K562 (cell line): ENCODE results near the gene SMOC2. TPM values are rescaled to one million over a fixed set of nuclear protein-coding genes. Genes with fewer than 3 reads are reported as not detected.

Source experiments
- ATAC-seq: fragments of 200-7000 bp; cut with Tn5 transposase; 3 replicates; pipeline ENCODE4 v1.9.1; 2020; ENCODE audit warnings: moderate library complexity
- BruUV-seq: library from RNA; stranded (reverse); fragments of 400-500 nt; replicated peaks from 2 replicates; lab custom pipeline; 2021; lab: Mats Ljungman, UMichigan
- CTCF ChIA-PET: fragments of 300-600 bp; formaldehyde crosslinking; extraction: SDS; loops from one replicate; lab custom pipeline; 2021; ENCODE audit warnings: low intra/inter-chr PET ratio; lab: Yijun Ruan, JAX
- POLR2A ChIA-PET: fragments of 300-600, 350-650 bp; sonication (Branson Sonifier 250); formaldehyde crosslinking; extraction: SDS; loops from one replicate; lab custom pipeline; 2021; ENCODE audit warnings: antibody characterized with exemption, inconsistent platforms; lab: Yijun Ruan, JAX
- DNase-seq, 4 experiments: peaks; one replicate each; pipeline versions ENCODE4 v3.0.0 to v3.0.0-alpha.2; 2011 to 2018; ENCODE audit warnings: low spot score in 3 of 4, mixed read lengths in 3 of 4; ENCODE audit errors: extremely low read depth in 1 of 4
- FAIRE-seq: peaks from 2 replicates; lab custom pipeline; 2011; peaks lifted over from hg19 to GRCh38; lab: Jason Lieb, UNC
- H2AFZ ChIP-seq: 2 replicates; pipeline ENCODE4 v1.6.0; 2011; ENCODE audit warnings: low read depth, low read length, control low read depth, inconsistent platforms
- H3K27ac ChIP-seq: fragments of 200-600 bp; 3 replicates; pipeline ENCODE4 v1.8.0; 2011; ENCODE audit warnings: low read depth, mild to moderate bottlenecking, control low read depth, inconsistent platforms, low read length, moderate library complexity, mixed read lengths; ENCODE audit errors: extremely low read depth
- H3K27me3 ChIP-seq, 2 experiments: fragments of 300-600 bp in 1 of 2; 2 replicates in 1 of 2; 3 replicates in 1 of 2; pipeline versions ENCODE4 v1.6.0 to v1.8.0; 2011; ENCODE audit warnings: inconsistent platforms in 2 of 2, low read length in 2 of 2, mild to moderate bottlenecking in 1 of 2, mixed read lengths in 1 of 2, moderate library complexity in 1 of 2; ENCODE audit not compliant: control insufficient read depth in 2 of 2, insufficient read depth in 2 of 2
- H3K36me3 ChIP-seq: fragments of 300-600 bp; 3 replicates; pipeline ENCODE4 v1.8.0; 2011; ENCODE audit warnings: mild to moderate bottlenecking, low read length, inconsistent platforms; ENCODE audit not compliant: control insufficient read depth, insufficient read depth
- H3K4me1 ChIP-seq, 2 experiments: fragments of 200-600 bp in 1 of 2; replicated peaks in 1 of 2; 2 replicates in 1 of 2; 3 replicates in 1 of 2; pipeline versions ENCODE4 v1.5.1 to v1.8.0; 2011; ENCODE audit warnings: inconsistent platforms in 2 of 2, low read length in 2 of 2, mild to moderate bottlenecking in 1 of 2, mixed read lengths in 1 of 2, moderate library complexity in 1 of 2; ENCODE audit not compliant: control insufficient read depth in 2 of 2, insufficient read depth in 2 of 2
- H3K4me2 ChIP-seq: 2 replicates; pipeline ENCODE4 v1.6.1; 2011; ENCODE audit warnings: low read length, control low read depth, inconsistent platforms, mixed read lengths; ENCODE audit not compliant: insufficient read depth
- H3K4me3 ChIP-seq: fragments of 200-600 bp; sonication (generic), shearing (Covaris generic); 2 replicates; pipeline ENCODE4 v1.5.1; 2016; ENCODE audit warnings: control low read depth, inconsistent platforms
- H3K79me2 ChIP-seq: fragments of 200-600 bp; 3 replicates; pipeline ENCODE4 v1.8.0; 2011; ENCODE audit warnings: low read length, inconsistent platforms; ENCODE audit not compliant: control insufficient read depth, insufficient read depth
- H3K9ac ChIP-seq, 2 experiments: 2 replicates each; pipeline versions ENCODE4 v1.6.0 to v1.6.1; 2011; ENCODE audit warnings: low read depth in 2 of 2, low read length in 2 of 2, control low read depth in 1 of 2, inconsistent platforms in 1 of 2, mild to moderate bottlenecking in 1 of 2, mixed read lengths in 1 of 2; ENCODE audit not compliant: insufficient read depth in 1 of 2
- H3K9me1 ChIP-seq: one replicate; pipeline ENCODE4 v1.6.0; 2011; ENCODE audit warnings: inconsistent platforms, mild to moderate bottlenecking, low read length, moderate library complexity; ENCODE audit not compliant: control insufficient read depth, insufficient read depth
- H3K9me3 ChIP-seq: replicated peaks from 2 replicates; pipeline ENCODE4 v1.5.1; 2011; ENCODE audit warnings: low read depth, low read length, inconsistent platforms; ENCODE audit not compliant: control insufficient read depth, insufficient read depth
- H4K20me1 ChIP-seq: replicated peaks from 2 replicates; pipeline ENCODE4 v1.6.1; 2011; ENCODE audit warnings: low read length, inconsistent platforms, mixed read lengths; ENCODE audit not compliant: control insufficient read depth, insufficient read depth
- BCOR ChIP-seq: fragments of 450-650 bp; IDR thresholded peaks from 2 replicates; pipeline ENCODE4 v1.6.1; 2016
- CEBPG ChIP-seq, 3 experiments: fragments of 200-800 bp in 1 of 3; sonication (Bioruptor generic) in 1 of 3; sonication (generic) in 1 of 3; formaldehyde crosslinking in 1 of 3; IDR thresholded peaks in 2 of 3; conservative IDR thresholded peaks in 1 of 3; 2 replicates each; pipeline versions ENCODE4 v1.6.1 to v1.8.0; 2016 to 2022; ENCODE audit warnings: missing compliant biosample characterization in 2 of 3, missing genetic modification characterization in 2 of 3, mild to moderate bottlenecking in 1 of 3, missing genetic modification reagents in 1 of 3
- HINFP ChIP-seq: fragments of 450-650 bp; conservative IDR thresholded peaks from 2 replicates; pipeline ENCODE4 v1.6.1; 2016; ENCODE audit warnings: missing genetic modification characterization, low read depth, mild to moderate bottlenecking, control low read depth, missing compliant biosample characterization
- PTBP1 ChIP-seq: fragments of 200-400 bp; formaldehyde crosslinking; IDR thresholded peaks from 2 replicates; pipeline ENCODE4 v1.6.1; 2017; ENCODE audit warnings: low read depth, low read length
- USF2 ChIP-seq: sonication (generic); formaldehyde crosslinking; IDR thresholded peaks from 2 replicates; pipeline ENCODE4 v1.5.0; 2020; ENCODE audit warnings: missing genetic modification reagents
- ZC3H8 ChIP-seq: fragments of 450-650 bp; IDR thresholded peaks from 2 replicates; pipeline ENCODE4 v1.6.1; 2017
- ZHX1 ChIP-seq: fragments of 150-350 bp; conservative IDR thresholded peaks from 2 replicates; pipeline ENCODE4 v1.6.1; 2014; ENCODE audit warnings: low read length
- ZKSCAN8 ChIP-seq: fragments of 200-800 bp; sonication (Bioruptor generic); IDR thresholded peaks from 2 replicates; pipeline ENCODE4 v1.6.1; 2016; ENCODE audit warnings: missing genetic modification characterization, missing compliant biosample characterization
- ZMIZ1 ChIP-seq, 2 experiments: fragments of 150-350 bp in 1 of 2; IDR thresholded peaks; 2 replicates each; pipeline ENCODE4 v1.6.1; 2012 to 2016; ENCODE audit warnings: low read depth in 2 of 2, low read length in 2 of 2, mild to moderate bottlenecking in 1 of 2, moderate library complexity in 1 of 2
- ZNF23 ChIP-seq: fragments of 250-450 bp; sonication (Bioruptor Pico); IDR thresholded peaks from 2 replicates; pipeline ENCODE4 v1.4.0; 2020; ENCODE audit warnings: mild to moderate bottlenecking
- ZNF398 ChIP-seq: fragments of 250-450 bp; sonication (Bioruptor Pico); IDR thresholded peaks from 2 replicates; pipeline ENCODE4 v1.8.0; 2021; ENCODE audit warnings: moderate library complexity, mild to moderate bottlenecking, inconsistent platforms
- WGBS: fragments of 100-300 bp; shearing (Covaris generic); methylation state at CpG from one replicate; pipeline ENCODE4 v1.1.6; 2016; ENCODE audit warnings: low coverage, mixed read lengths; ENCODE audit not compliant: insufficient coverage; ENCODE audit errors: missing lambda C conversion rate; 5-methylcytosine and 5-hydroxymethylcytosine counted together
- in situ Hi-C: fragments of 300-500 bp; cut with MboI; formaldehyde crosslinking; loops from 4 replicates; pipeline ENCODE4 v1.15.0; 2018; ENCODE audit warnings: inconsistent platforms, mixed read lengths
- intact Hi-C: fragments of 100-400 bp; cut with micrococcal nuclease; formaldehyde crosslinking; loops from 2 replicates; pipeline ENCODE4 v1.14.2; 2022
- polyA plus RNA-seq, 8 experiments: library from polyadenylated mRNA; depleted of rRNA in 4 of 8; stranded (reverse) in 5 of 8; unstranded in 3 of 8; fragments of >200 nt; fragmentation: Nextera tagmentation in 2 of 8; fragmentation: Illumina TruSeq in 1 of 8; extraction: Ambion mirVana in 2 of 8; extraction: Trizol in 1 of 8; gene quantifications; 2 replicates each; pipeline versions ENCODE4 v1.2.1 to v1.2.3, GENCODE V29; 2011 to 2014; ENCODE audit warnings: inconsistent platforms in 1 of 8, missing spikeins in 1 of 8
- total RNA-seq, 7 experiments: library from RNA; depleted of rRNA in 6 of 7; stranded (reverse); fragments of >200 nt in 6 of 7; fragmentation: Illumina TruSeq in 2 of 7; extraction: Trizol in 2 of 7; gene quantifications; 2 replicates each; pipeline versions ENCODE4 v1.2.1 to v1.2.3, GENCODE V29; 2011 to 2021; ENCODE audit warnings: low replicate concordance in 1 of 7

SMOC2 gene
- total and polyA plus RNA-seq, 9 of the 15 experiments (the other 6 are each of a cell fraction or from before 2014, with no cell fraction given) = 0.45 to 2.3 (median 1.1) TPM

- Histone ChIP-seq H3K4me1 (no peaks in the 10 kb centered on the region), H3K9me1 (no peaks in the 10 kb centered on the region), H3K9ac (no peak overlapping the region), H3K27ac (no peak overlapping the region), H2AFZ (no peak overlapping the region), H3K27me3 (peaks cover 0 to 11% of the 10 kb centered on the region in 2 experiments; a peak in 2 of 5 replicates), H3K79me2 (no peaks in the 10 kb centered on the region), H3K4me2 (no peak overlapping the region), H3K36me3 (no peaks in the 10 kb centered on the region), H3K9me3 (no peaks in the 10 kb centered on the region), H4K20me1 (no peaks in the 10 kb centered on the region; the same call in 1 of the 2 replicates), H3K4me3 (no peak overlapping the region)
- DNase-seq (no peak), FAIRE-seq (no peak), ATAC-seq (no peak)
- ChIA-PET CTCF (no interaction called here), POLR2A (no interaction called here)
- intact Hi-C loops = no loop called here
- 10% methylated on average over 8 of the region's 8 CpGs for WGBS
- BruUV-seq = no TSS peak
- in situ Hi-C loops = no loop called here
- TF ChIP-seq ZKSCAN8 (CRISPR knock-in tag) = no peak
- no peak for TF ChIP-seq ZNF398 (CRISPR knock-in tag)
- TF ChIP-seq BCOR = no peak
- TF ChIP-seq CEBPG (CRISPR knock-in tag; IDR thresholded peaks at IDR 0.05) = no peak
- no peak for TF ChIP-seq CEBPG (tag; conservative IDR thresholded peaks at IDR 0.05 in 1 of 2, IDR thresholded peaks at IDR 0.05 in 1 of 2)
- no peak for TF ChIP-seq ZC3H8
- no peak for TF ChIP-seq ZMIZ1 (IDR thresholded peaks at IDR 0.05; ENCODE audit: low read depth in 2 of 2, low read length in 2 of 2)
- TF ChIP-seq ZNF23 = no peak
- no peak for TF ChIP-seq USF2
- no peak for TF ChIP-seq ZHX1
- TF ChIP-seq HINFP (tag) = no peak
- TF ChIP-seq PTBP1 = no peak
Observed at GRCh38 chr6:168427184-168427583, 13.8 kb upstream of the SMOC2 start.
